ENCODE measurements around the gene RNF121.
A peak's percentile ranks its signal among the peaks of the same experiment; 100 is the strongest.

Gene RNF121

GRCh38 chr11:71931245-71931602 is 2.4 kb downstream of the RNF121 start:
- H3K27ac ChIP-seq (ENCODE audit: low read depth, low read length) = no peak overlapping the region
- H3K9me2 ChIP-seq (replicated peaks; ENCODE audit: control insufficient read depth, low read length) = no peaks in the 10 kb centered on the region
- no peaks in the 10 kb centered on the region for H3K27me3 ChIP-seq (ENCODE audit: control insufficient read depth, low read length)
- H3K9me3 ChIP-seq (ENCODE audit: control insufficient read depth, insufficient read depth, low read length) = no peaks in the 10 kb centered on the region
- H3K4me1 ChIP-seq (ENCODE audit: control insufficient read depth, low read length) = peaks cover 59% of the 10 kb centered on the region
- H3K4me2 ChIP-seq (ENCODE audit: low read length) = peak overlapping the region; percentile 65
- H4K20me1 ChIP-seq (ENCODE audit: control insufficient read depth, insufficient read depth, low read depth, low read length) = no peaks in the 10 kb centered on the region
- H3K36me3 ChIP-seq (ENCODE audit: control insufficient read depth, low read length) = peaks cover 18% of the 10 kb centered on the region
- no peak for TF ChIP-seq CTCF (IDR thresholded peaks at IDR 0.05; ENCODE audit: low read depth, low read length, poor library complexity, severe bottlenecking)
- TF ChIP-seq EZH2phosphoT487 (IDR thresholded peaks at IDR 0.05; ENCODE audit: borderline replicate concordance, low read length) = no peak
- H3K4me3 ChIP-seq (ENCODE audit: low read length) = peak overlapping the region; percentile 40
- peaks cover 85% of the 10 kb centered on the region for H3K79me2 ChIP-seq (ENCODE audit: control insufficient read depth, low read length)
- H3F3A ChIP-seq (ENCODE audit: control insufficient read depth, insufficient read depth) = no peaks in the 10 kb centered on the region

GRCh38 chr11:71933141-71933933 is 4.5 kb downstream of the RNF121 start:
- Histone ChIP-seq H3K36me3 (ENCODE audit: control insufficient read depth, low read length) (no peaks in the 10 kb centered on the region; the same call in 1 of the 2 replicates), H3K9me3 (ENCODE audit: control insufficient read depth, insufficient read depth, low read length) (no peaks in the 10 kb centered on the region), H3K9me2 (replicated peaks; ENCODE audit: control insufficient read depth, low read length) (no peaks in the 10 kb centered on the region), H4K20me1 (ENCODE audit: control insufficient read depth, insufficient read depth, low read depth, low read length) (no peaks in the 10 kb centered on the region), H3K4me3 (ENCODE audit: low read length) (no peak overlapping the region), H3K27ac (ENCODE audit: low read depth, low read length) (no peak overlapping the region), H3F3A (ENCODE audit: control insufficient read depth, insufficient read depth) (no peaks in the 10 kb centered on the region), H3K4me1 (ENCODE audit: control insufficient read depth, low read length) (peaks cover 52% of the 10 kb centered on the region), H3K27me3 (ENCODE audit: control insufficient read depth, low read length) (no peaks in the 10 kb centered on the region), H3K79me2 (ENCODE audit: control insufficient read depth, low read length) (peaks cover 74% of the 10 kb centered on the region), H3K4me2 (ENCODE audit: low read length) (peak overlapping the region; percentile 29)
- TF ChIP-seq CTCF (IDR thresholded peaks at IDR 0.05; ENCODE audit: low read depth, low read length, poor library complexity, severe bottlenecking) = no peak
- TF ChIP-seq EZH2phosphoT487 (IDR thresholded peaks at IDR 0.05; ENCODE audit: borderline replicate concordance, low read length) = no peak

- Histone ChIP-seq H3K4me1 (ENCODE audit: control insufficient read depth, low read length) (peaks cover 61% of the 10 kb centered on the region), H3K27ac (ENCODE audit: low read depth, low read length) (no peak overlapping the region), H3K36me3 (ENCODE audit: control insufficient read depth, low read length) (no peaks in the 10 kb centered on the region), H3K27me3 (ENCODE audit: control insufficient read depth, low read length) (no peaks in the 10 kb centered on the region), H3K9me2 (replicated peaks; ENCODE audit: control insufficient read depth, low read length) (no peaks in the 10 kb centered on the region), H4K20me1 (ENCODE audit: control insufficient read depth, insufficient read depth, low read depth, low read length) (no peaks in the 10 kb centered on the region), H3K4me3 (ENCODE audit: low read length) (0 out of 2 replicates have a peak overlapping the region, but pooled peaks have one; percentile 12), H3K4me2 (ENCODE audit: low read length) (peak overlapping the region; percentile 29), H3F3A (ENCODE audit: control insufficient read depth, insufficient read depth) (no peaks in the 10 kb centered on the region), H3K9me3 (ENCODE audit: control insufficient read depth, insufficient read depth, low read length) (no peaks in the 10 kb centered on the region), H3K79me2 (ENCODE audit: control insufficient read depth, low read length) (peaks cover 79% of the 10 kb centered on the region)
- no peak for TF ChIP-seq CTCF (IDR thresholded peaks at IDR 0.05; ENCODE audit: low read depth, low read length, poor library complexity, severe bottlenecking)
- TF ChIP-seq EZH2phosphoT487 (IDR thresholded peaks at IDR 0.05; ENCODE audit: borderline replicate concordance, low read length) = no peak
These were observed 5.4 kb downstream of the RNF121 start for GRCh38 chr11:71934213-71934612.

Data from DOHH2 (cell line).